ENCODE results near the gene ADM.

DNA sequence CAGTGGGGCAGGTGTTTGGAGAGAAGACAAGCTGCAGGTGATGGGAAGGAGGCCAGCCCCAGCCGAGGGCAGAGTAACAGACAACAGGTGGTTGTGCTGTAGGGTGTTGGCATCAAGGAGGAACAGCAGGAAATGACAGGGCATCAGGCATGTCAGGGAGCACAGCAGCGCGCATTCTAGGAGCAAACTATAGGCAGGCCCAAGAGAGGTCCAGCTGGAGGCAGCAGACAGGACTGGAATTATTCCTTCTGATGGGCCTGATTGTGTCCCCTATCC, 13.6 kb downstream of the ADM start:
- TF ChIP-seq SUZ12 (IDR thresholded peaks at IDR 0.05) (no peak), FOXA1 (IDR thresholded peaks at IDR 0.05) (no peak), FOXK2 (IDR thresholded peaks at IDR 0.05) (no peak), TARDBP (IDR thresholded peaks at IDR 0.05) (no peak), NFRKB (IDR thresholded peaks at IDR 0.05) (no peak), HDGF (IDR thresholded peaks at IDR 0.05; ENCODE audit: borderline replicate concordance) (no peak), ARNT (IDR thresholded peaks at IDR 0.05) (no peak), BHLHE40 (IDR thresholded peaks at IDR 0.05; ENCODE audit: borderline replicate concordance) (no peak), FOXM1 (IDR thresholded peaks at IDR 0.05; ENCODE audit: borderline replicate concordance) (no peak), ZNF384 (IDR thresholded peaks at IDR 0.05) (no peak)

Measured in HEK293T (cell line).